Hair follicular keratinocyte (primary cell): ENCODE measurements around the gene HINT1. TPM values are rescaled to one million over a fixed set of nuclear protein-coding genes. Genes with fewer than 3 reads are reported as not detected.

Experiments used
- total RNA-seq: library from RNA; depleted of rRNA; stranded (reverse); fragments of >200 nt; gene quantifications from 2 replicates; pipeline ENCODE4 v1.2.3, GENCODE V29; 2015

Gene HINT1
- 462 and 486 TPM in 2 replicates for total RNA-seq

DNA sequence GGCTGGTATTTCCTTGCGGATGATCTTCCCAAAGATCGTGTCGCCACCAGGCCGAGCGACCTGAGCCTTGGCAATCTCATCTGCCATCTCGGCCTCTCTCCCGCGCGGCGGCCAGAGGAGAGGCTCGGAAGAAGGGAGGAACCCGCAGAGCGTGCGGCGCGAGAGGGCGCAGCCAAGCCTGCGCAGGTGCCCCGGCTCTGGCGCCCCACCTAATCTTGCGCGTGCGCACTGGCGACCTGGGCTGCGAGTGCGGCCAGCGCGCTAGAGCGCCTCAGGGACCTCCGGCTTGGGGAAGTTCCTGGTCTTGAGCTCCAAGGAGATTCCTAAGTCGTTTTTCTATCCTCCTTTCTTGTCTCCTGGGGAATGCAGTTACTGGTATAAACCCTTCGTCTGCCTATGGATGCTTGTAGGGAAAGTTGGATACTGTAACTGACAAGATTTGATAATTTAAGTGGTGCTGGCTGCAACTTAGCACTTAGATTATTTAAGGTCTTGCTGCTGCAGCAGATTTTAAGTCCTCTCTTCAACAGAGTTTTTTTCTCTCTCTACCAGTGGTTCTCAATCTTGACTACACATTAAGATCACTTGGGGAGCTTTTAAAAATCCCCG, at the start of gene HINT1:
TSS of gene HINT1 (minus strand) at position 138 of the 609 bp plus-strand sequence. CDS start at position 87, 51 bp downstream.

DNA sequence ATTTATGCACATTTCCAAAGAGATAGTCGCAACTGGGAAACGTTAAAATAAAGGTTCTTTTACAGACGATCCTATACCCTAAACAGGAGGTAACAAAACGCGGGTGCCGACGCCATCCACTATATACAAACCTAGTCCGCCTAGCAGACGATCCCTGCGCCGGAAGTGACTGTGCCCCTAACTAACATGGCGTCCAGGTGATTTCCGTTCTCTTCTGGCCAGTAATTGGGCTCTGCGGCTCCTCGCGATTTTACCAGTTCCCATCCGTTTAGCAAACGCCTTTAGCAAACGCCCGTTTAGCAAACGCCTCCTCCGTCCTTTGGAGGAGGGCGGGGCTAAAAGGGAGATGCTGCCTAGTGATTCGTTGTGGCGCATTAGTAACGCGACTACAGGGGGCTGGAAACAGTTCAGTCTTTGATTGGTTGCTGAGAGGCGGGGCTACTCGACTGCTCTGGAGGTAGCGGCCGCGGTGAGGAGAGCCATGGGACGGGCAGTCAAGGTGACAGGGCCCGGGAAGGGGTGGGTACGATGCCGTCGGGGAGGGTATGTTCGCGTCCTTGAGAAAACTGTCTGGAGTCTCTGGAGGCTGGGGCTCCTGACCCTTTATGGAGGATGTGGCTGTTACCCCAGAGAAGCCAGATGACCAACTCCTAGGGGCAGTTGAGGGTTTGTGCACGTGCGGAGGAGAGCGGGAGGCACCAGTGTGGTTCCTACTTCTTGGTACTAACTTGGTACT, 5.7 kb upstream of the HINT1 start, which contains the start of gene LYRM7:
TSS of gene LYRM7 (plus strand) at position 405 of the 736 bp plus-strand sequence. CDS start at position 482, 77 bp downstream.

Other genes starting within 250 kb of the HINT1 start
- gene LYRM7, start 5.7 kb upstream of the HINT1 start, total RNA-seq = 4.5 and 4.8 TPM in 2 replicates
- gene CDC42SE2, start 98.8 kb upstream of the HINT1 start, total RNA-seq = 22.9 and 24.4 TPM in 2 replicates